Stimulated activated CD8-positive, alpha-beta memory T cell treated with anti-CD3 and anti-CD28 coated beads, Interleukin-15, amount 100 ng/mL, for 1 hour (primary cell): Measurements from ENCODE around the gene FSHR.

Experiments used
- DNase-seq: peaks from one replicate; pipeline ENCODE4 v3.0.0-alpha.2; 2020; ENCODE audit warnings: low read depth

FSHR gene

DNA sequence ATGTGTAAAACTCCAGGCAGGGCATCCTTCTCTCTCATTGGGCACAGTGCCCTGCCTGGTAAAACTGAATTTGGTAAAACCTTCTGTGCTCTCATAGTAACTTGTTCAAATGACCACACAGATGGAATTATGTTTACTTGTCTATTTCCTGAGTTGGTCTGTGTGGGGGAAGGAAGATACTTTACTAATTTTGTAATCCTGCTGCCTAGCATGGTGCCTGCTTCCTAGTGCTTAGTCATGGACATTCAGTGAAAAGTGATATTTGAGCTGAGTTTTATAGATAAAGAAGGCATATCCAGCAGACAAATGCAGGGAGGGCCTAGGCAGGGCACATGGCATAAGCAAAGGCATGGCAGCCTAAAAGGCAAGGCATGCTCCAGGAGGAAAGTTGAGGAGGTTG is 199.4 kb downstream of the FSHR start:
- no peak for DNase-seq

DNA sequence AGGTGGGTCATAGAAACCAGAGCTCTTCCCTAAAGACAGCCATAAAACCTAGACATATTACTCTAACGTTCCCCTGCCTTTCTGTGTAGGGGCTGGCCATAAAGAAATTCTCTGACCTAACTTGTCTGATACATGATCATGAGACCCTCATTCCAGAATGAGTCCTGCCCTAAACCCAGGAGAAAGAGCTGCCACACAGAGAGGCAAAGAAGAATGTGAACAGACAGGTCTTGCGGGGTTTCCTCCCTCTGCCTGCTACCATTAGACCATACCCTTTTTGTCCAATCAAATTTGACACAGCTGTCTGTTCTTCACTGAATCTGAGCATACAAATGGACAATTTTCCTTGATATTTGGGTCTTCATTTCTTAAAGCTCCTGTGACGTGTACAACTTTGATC is 200.0 kb downstream of the FSHR start:
- no peak for DNase-seq

DNA sequence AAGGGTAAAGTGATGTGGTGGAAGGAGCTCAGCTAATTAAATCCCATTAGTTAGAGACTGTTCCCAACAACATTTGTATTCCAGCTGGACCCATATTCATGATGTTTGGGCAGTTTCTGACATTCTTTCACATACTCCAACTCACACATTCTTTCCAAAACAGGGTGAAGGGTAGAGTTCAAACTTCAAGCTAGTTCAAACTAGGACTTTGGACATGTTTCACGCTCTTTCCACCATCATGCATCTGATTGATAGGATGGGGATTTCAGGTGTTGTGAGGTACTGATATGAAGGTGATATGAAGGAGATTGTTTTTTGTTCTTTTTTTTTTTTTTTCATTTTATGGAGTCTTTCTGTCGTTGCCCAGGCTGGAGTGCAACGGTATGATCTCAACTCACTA is 201.7 kb downstream of the FSHR start:
- no peak for DNase-seq

DNA sequence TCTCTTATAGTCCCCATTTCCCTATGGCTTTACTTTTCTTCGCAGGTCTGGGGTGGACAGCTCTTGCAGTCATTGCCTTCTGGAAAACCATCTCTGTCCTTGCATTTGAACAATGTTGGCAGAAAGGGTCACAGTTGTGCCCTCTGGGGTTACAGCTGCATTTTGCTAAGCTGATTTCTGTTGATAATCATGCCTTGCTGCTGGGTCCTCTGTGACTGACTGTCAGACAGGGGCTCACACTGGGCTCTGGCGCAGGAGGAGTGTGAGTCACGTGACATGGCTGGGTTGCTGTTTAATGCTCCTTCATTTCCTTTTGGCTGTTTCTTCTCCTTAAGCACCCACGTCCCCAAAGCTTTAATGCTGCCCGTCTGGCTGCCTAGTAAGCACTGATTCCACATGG is 202.2 kb downstream of the FSHR start:
- DNase-seq, result no peak

DNA sequence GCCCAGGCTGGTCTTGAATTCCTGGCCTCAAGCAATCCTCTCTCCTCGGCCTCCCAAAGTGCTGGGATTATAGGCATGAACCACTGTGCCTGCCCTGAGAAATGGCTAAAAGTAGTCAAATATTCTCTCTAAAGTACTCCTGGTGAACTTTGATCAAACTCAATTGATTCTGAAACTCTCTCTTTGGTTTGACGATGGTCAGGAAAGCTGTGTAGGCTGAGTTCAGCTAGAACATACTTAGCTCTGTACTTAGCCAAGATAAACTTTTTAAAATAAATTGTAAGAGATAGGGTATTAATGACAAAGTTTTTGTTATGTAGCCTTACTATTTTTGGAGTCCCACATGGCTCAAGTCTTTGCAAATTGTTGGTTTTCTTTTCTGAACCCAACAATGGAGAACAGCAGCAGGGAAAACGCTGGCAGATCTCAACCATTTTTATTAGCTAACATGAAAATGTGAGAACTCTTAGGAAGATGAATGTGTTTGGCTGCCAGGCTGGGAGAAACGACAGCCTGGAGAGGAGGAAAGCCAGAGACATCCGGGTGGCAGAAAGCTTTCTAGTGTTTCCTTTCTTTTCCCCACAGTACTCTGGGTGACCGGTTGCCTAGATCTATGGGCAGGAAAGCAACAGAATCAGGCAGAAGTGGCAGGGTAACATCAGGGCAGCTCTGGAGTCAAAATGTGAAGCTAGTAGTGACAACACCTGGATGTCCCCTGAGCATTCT is 205.8 kb downstream of the FSHR start:
- no peak for DNase-seq

DNA sequence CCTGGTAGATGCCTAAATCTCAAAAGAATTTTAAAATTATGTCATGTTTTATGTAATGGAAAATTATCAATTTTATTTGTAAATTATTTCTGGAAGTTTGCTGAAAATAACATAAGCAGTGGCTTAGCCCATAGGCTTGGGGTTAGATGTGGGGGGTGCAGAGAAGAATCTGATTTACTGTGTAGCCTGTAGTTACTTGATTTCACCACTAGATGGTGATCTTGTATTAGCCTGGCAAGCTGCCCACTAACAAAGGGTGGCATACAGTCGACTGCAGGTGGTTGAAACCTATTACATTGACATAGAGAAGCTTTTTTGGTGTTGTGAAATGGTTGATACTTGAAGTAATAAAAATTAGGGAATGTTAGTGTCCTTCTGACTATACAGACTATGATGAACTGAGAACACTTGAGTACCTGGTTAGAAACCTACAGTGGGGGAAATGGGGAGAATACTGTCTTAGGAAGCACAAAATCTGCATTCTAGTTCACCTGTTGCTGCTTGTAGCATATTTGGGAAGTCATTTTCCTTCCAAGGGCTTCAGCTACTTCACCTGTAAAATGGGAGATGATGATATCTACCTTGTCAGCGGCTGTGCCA is 207.8 kb downstream of the FSHR start:
- DNase-seq, result no peak

DNA sequence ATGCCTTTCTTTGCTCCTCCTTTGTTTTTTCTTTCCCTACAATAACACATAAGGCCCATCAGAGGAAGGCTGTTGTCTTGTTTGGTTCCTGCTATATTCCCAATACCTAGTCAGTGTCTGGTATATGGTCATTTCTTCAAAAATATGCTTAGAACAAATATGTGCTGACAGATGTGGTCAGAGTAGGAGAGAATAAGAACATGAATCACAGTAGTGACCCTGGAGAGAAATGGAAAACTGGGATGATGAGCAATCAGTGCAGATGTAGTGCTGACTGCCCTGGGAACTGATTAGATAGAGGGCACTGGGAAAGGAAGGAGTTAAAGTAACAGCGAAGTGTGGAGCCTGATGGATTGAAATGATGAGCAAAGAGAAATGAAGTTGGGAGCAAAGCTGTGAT is 209.4 kb downstream of the FSHR start:
- no peak for DNase-seq

DNA sequence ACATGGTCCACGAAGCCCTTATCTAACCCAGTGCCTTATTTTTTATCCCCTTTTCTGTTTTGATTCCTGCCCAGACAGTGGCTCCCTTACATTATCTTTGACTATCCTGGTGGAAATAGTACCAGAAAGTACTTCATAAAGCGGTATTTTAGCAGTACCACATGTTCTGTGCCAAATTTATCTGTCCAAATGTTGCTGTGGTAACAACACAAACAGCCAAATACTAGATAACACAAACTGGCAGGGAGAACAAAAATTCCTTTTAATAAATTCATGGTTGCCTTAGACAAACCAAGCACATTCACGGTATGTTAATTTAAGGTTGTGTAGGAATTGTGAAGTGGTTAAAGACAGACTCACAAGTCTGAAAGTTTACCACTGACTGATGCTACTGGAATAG is 210.9 kb downstream of the FSHR start:
- no peak for DNase-seq

DNA sequence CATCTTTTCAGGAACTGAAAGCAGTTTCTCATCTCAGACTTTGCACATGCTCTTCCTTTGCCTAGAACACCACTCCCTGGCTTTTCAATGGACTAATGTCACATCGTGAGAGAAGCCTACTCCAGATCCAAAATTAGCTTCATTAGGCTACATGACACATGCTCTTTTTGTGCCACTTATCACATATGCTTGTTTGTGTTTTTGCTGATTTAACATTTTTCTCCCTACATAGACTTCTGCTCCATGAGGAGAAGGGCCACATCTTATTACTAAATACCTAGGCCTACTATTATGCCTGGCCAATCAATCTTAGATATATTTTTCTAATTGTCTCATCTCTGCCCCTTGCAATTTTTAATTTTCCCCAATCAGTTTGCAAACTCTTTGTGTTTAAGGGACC is 212.4 kb downstream of the FSHR start:
- no peak for DNase-seq

DNA sequence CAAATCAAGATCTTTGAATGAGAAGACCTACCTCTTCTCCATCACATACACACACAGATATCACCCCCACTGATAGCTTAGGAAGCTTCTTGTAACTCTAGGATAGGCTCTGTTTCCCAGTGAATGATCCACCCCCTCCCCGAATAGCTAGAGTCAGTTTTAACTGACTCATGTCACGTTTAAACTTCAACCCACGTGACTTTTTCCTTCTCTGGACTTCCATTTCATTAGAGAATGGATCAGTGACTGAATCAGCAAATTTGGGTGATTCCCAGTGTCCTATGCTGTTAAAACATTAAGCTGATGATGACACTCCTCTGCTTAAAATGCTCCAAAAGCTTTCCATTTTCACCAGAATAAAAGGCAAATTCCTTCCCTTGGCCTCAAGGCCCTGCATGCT is 212.9 kb downstream of the FSHR start:
- DNase-seq, result no peak

DNA sequence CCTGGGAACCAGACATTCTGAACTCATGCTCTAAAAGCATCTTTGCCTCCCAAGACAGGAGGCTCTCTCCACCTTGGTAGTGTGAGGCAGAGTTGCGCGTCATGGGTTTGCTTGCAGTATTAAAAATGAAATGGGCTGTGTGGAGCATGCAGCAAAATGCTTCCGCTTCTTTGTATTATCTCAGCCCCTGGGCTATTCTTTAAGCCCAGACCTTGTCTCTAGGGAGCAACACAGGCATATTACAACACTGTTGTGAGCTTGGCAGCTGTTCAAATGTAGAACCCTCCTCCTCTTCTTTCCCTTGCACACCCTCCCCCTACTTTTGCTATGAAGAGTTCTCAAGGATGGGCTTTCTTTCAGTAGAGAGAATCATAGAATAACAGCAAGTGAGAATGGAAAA is 213.7 kb downstream of the FSHR start:
- no peak for DNase-seq

DNA sequence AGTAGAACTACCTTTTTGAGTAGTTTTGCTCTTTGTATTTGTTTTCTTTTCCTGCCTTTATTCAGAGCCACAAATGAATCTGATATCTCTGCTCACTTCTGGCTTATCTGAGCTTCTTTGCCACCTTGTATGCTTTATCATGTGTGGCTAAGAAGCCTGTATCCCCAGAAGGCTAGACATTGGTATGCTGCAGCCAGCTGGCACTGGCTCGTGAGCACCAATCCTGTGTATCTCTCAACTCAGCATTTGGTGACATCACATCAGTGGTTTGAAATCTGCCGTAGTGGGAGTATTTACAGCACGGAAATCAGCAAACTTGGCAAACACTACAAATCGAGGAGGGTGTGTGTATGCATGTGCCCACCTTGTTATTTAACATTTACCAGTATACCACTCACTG is 215.1 kb downstream of the FSHR start:
- no peak for DNase-seq

DNA sequence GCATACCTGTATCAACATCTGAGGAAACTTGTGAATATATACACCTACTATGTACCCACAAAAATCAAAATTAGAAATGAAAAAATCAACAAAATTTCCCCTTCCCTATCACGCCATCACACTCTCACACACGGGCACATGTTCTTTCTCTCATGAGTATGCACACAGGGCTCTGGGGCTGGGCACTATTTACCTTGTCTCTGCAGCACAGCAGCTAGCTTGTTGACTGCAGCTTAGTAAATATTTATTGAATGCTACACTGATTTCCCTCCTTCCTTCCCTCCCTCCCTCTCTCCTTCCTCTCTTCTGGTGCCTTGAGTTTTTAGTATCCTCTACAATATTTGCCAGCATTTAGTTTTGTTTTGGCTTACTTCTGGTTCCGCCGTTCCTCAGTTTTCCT is 216.1 kb downstream of the FSHR start:
- no peak for DNase-seq

DNA sequence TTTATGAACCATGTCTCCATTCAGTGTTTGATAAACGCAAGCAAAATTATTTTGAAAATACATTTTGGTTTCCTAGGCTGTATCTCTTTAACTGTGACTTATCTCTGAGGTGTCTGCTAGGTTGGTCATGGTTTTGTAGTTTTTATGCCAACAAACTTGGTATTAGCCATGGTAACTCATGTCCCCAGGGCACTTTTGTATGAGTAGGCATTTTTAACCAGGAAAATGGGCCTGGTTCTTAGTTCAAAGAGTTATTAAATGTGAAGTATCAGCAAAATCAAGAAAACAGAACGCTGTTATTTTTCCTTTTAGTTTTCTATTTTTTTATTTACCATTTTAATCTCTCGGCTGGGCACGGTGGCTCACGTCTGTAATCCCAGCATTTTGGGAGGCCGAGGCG is 219.5 kb downstream of the FSHR start:
- no peak for DNase-seq

DNA sequence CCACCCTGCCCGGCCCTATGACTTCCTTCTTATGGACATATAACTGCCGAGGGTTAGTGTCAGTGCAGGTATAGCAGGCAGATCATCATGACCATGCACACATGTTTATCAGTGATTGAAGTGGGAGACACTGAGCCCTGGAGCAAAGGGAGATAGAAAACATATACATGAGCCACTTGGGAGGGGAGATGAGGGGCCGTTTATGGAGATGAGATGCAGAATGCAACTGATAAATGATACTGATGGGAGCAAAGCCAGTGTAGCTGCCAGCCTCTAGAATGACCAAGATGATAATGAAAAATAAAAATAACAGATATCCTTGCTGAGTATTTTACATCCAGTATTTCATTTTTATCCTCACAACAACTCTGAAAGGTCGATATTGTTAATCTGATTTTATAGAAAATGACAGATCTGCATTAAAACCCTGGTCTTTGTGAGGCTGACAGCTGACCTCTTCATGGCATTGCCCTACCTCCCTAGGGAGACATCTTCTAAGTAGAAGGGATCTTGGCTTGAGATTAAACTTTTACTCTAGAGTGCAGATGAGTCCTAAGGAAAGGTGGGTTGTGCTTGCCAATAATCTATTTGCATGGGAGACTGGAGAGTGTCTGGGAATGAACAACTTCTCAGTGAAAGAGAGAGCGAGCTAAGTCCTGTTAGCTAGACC is 220.4 kb downstream of the FSHR start:
- no peak for DNase-seq

DNA sequence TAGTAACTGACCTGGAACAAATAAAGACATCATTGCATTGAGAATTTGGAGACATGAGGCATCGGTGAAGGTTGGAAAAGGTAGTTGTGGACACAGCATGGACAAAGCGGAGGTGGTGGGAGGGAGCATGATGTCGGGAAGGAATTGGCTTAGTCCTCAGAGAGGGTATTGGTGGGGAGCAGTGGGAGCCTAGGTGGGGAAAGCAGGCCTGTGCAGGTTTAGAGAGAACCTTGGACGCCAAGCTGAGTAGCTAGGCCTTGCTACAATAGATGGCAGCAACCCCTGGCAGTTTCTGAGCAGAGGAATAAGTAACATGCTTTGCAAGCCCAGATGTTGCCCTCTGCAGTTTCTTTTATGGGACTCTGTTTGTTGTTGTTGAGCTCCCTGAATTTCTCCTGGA is 221.6 kb downstream of the FSHR start:
- no peak for DNase-seq

DNA sequence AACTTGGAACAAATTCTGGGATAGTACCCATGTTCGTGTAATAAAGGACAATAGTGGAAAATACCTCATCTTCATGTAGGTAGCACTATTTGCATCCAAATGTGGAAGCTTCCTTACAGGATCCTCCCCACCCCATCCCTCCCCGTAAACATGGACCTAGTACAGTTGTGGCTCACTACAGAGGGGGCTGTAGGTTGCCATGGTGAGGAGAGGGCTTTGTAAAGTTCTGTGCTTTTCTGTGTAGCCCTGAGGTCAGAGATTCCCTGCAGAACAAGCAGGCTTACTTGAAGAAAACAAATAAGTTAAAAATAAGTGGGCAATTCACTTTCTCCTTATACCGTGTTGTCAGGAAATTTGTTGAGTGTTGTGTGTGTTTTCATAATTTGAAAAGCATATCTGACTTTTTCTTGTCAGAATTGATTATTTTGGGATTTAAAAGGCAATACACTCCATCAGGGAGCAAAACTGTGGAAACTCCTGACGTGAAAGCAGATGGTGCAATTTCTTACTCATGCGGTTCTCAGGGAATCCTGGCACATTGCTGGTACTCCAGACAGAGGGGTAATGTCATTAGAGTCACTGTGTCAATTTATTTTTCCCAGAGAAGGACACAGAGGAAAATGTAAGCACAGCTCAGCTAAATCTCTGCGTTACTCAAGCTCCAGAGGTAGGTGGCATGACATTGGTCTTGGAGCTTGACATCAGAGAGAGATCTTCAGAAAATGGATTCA is 224.6 kb downstream of the FSHR start:
- no peak for DNase-seq

DNA sequence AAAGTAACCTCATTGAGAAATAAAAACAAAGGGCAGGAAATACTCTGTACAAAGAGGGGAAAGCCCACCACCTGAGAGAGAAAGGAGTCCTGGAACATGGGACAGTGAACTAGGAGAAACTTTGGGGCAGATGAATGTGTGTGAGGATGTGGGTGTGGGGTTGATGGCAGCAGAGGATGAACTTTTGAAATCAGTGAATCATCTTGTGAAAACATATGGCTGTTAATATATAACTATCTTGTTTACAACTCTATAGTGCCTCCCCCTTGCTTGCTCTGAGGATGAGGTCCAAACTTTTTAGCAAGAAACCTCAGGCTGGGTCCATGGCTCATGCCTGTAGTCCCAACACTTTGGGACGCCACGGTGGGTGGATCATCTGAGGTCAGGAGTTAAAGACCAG is 227.0 kb downstream of the FSHR start:
- DNase-seq, result no peak

DNA sequence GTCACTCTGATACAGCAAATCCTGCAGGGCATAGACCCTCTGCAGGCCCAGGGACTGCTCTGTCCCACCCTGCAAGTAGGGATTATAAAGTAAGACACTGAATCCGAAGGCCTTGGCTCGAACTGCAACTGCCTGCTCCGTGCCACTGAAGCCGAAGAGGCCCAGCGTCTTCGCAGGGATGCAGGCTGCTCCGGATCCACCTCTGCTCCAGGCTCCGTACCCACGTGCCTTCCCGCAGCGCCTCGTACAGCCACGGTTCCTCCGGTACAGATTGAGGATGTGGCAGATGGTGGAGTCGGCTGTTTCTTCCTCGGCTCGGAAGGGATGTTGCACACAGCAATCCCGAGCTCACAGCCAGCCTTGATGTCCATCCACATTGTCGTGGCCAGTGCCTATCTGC is 238.4 kb downstream of the FSHR start:
- DNase-seq, result no peak

DNA sequence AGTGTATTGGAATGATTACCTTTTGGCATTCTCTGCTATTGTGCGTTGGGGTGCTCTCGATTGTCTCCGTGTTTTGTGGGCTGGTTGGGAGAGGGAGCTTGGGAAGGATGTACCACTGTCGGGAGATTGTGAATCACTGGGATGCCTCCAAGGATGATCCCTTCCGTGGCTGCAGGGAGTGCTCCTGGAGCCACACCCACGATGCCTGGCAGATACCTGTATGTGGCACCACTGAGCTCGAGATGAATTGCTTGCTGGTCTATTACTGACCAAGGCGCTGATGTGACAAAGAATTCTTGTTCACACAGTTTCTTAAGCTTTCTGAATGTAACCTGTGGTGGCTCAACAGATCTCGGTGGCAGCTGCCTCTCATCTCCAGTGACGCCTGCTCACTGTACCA is 239.1 kb downstream of the FSHR start:
- DNase-seq, result no peak

DNA sequence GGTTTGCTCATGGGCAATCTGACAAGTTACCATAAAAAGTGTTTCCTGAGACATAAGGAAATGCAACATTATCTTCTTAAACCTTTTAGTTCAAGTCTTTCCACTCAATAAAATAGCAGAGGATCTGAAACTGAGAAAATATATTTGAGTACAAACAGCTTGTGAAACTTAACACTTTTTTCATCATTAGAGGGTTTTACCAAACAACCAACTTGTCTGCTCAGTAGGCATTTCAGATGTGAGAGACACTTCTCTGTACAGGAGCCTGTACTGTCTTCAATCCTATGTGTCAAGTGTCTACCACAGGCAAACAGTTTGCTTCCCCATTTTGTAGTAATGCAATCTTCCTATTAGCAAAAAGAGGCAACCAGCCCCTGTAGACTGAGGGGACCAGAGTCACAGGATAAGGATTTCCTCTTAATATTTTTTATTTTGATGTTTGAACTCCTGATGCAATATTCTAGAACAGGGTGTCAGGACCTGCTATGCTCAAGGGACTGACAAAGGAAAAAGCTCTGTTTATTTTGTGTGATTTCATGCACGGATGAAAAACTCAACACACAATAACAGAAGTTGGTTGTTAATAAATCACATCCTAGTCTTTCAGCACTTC is 239.7 kb downstream of the FSHR start:
- DNase-seq, result no peak
